Fibroblast of gingiva (primary cell): ENCODE results near the gene FHIP1A.
"Not testable (repeated sequence)": the region's sequence is repeated elsewhere in the genome, so short reads cannot be mapped to it uniquely, and the experiment has no call there.

Source experiments
- DNase-seq: peaks from one replicate; pipeline ENCODE4 v3.0.0-alpha.2; 2011; ENCODE audit warnings: low read depth

FHIP1A gene

GRCh38 chr4:151408630-151409469, at the start of gene FHIP1A:
TSS of gene FHIP1A (plus strand) at chr4:151409176. CDS start at chr4:151566260, 157,084 bp downstream.
- DNase-seq = peak; percentile 44

- DNase-seq = peak; percentile 9
Measured at GRCh38 chr4:151359576-151359975, 49.4 kb upstream of the FHIP1A start.

- no peak for DNase-seq
Measured at GRCh38 chr4:151361126-151361525, 47.9 kb upstream of the FHIP1A start.

DNA sequence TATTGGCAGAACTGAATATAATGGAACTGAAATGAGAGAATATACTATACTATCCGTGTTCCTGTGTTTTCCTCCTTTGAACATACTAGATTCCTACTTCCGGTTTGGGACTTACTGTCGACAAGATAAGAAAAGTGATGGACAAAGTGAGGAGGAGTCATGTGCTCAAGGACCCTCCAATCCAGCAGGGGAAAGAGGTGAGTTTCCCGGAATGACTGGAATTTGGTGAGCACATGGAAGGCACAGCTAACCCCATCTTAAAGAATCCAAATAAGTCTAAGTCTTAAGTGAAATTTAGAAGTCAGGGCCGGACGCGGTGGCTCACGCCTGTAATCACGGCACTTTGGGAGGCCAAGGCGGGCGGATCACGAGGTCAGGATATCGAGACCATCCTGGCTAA, 47.0 kb upstream of the FHIP1A start:
- no peak for DNase-seq

DNA sequence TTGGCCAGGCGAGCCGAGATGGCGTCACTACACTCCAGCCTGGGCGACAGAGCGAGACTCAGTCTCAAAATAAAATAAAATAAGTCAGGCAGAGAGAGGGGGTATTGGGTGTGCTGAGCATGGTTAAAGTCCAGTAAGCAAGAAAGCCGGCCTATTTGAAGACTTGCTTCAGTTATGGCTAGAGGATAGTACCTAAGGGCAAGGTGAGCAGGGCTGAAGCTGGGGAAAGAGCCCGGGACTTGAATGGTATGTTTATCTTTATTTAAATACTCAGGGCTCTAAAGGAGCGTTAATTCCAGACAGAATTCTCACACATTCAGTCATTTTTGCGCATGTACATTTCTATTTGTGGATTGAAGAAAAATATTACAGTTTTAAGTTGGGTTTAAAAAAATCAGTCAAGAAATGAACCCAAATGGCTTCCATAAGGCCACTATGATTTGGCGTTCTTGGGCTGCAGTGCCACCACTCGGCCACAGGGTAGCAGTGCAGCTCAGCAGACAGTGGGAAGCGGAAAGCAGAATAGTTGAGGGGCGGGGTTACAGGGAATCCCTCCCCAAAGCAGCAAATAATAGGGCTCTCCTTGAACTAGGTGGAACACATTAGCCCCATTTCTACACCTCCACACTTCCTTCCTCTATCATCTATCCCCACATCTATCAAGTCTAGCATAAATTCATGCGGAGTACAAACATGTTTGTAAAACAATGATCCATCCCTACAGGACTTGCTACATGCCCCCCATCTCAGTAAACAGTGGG, 46.4 kb upstream of the FHIP1A start:
- peak; percentile 75 for DNase-seq

- no peak for DNase-seq
Measured at GRCh38 chr4:151376540-151376939, 32.4 kb upstream of the FHIP1A start.

DNA sequence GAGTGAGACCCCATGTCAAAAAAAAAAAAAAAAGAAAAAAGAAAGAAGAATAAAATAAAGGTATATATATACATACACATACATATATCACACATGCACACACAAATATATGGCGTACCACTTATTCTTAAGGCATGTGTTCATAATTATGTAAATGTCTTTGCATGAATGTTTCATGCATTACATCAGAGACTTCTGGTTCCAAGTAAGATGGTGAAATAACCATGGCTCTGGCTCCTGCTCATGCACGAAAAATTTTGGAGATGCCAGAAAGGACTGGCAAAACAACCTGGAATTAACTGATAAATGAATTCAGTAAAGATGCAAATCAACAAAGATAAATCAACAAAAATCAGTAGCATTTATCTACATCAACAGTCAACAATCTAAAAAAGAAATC, 19.7 kb upstream of the FHIP1A start:
- peak; percentile 72 for DNase-seq

DNA sequence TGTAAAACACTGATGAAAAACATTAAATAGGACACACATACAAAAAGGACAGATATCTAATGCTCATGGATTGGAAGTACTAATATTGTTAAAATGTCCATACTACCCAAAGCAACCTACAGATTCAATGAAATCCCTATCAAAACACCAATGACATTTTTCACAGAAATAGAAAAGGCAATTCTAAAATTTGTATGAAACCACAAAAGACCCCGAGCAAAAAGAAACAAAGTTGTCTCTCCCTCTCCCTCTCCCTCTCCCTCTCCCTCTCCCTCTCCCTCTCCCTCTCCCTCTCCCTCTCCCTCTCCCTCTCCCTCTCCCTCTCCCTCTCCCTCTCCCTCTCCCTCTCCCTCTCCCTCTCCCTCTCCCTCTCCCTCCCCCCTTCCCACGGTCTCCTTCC, 19.2 kb upstream of the FHIP1A start:
- not testable (repeated sequence) for DNase-seq

DNA sequence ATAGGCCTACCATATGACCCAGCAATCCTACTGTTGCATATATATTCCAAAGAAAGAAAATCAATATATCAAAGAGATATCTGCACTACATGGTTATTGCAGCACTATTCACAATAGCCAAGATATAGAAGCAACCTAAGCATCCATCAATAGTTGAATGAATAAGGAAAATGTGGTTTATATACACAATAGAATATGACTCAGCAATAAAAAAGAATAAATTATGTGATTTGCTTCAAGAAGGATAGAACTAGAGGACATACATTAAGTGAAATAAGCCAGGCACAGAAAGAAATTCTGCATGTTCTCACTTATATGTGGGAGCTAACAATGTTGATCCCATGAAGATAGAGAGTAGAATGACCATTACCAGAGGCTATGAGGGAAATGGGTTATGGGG, 13.1 kb upstream of the FHIP1A start:
- DNase-seq = no peak

GRCh38 chr4:151400343-151400742, 8.6 kb upstream of the FHIP1A start:
- DNase-seq = no peak

DNA sequence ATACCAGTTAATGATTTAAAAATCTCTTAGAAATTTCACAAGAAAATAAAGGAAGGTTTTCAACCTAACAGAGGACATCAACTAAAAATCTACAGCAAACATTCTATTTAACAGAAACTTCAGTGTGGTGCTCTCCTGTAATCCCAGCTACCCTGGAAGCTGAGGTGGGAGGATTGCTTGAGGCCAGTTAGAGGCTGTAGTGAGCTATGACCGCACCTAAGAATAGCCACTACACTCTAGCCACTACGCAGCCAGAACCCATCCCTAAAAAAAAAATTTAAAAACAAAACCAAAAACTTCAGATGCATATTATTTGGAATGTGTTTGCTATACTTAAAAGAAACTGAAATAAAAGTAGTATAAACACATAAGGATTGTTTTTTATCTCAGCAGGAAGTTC, 7.2 kb upstream of the FHIP1A start:
- no peak for DNase-seq

- no peak for DNase-seq
Measured at GRCh38 chr4:151402145-151402865, 6.7 kb upstream of the FHIP1A start.

DNA sequence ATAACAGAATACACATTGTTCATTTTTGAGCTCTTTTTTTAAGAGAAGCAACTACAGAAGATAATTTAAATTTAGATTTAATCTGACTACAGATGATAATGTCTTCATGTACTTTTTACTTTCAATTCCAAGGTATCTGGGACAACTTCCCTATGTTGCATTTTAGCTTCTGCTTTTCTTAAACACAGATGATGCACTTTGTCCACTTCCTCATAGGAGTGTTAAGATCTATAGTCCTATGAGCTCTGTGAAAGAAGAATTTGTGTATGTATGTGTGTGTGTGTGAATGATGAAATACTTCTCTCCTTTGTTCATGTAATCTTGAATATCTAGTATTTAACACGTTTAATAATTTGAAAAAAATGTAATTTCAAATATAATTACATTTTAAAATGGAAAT, 5.3 kb upstream of the FHIP1A start:
- no peak for DNase-seq

DNA sequence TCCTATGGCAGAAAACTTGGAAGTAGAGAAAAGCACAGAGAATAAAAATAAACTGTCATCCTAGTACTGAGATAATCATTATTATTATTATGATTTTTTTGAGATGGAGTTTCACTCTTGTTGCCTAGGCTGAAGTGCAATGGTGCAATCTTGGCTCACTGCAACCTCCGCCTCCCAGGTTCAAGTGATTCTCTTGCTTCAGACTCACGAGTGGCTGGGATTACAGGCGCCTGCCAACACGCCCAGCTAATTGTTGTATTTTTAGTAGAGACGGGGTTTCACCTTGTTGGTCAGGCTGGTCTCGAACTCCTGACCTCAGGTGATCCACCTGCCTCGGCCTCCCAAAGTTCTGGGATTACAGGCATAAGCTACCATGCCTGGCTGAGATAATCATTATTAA, 4.2 kb upstream of the FHIP1A start:
- not testable (repeated sequence) for DNase-seq

GRCh38 chr4:151407018-151407417, 2.0 kb upstream of the FHIP1A start:
- DNase-seq = no peak

GRCh38 chr4:151407466-151408379, 1.3 kb upstream of the FHIP1A start:
- no peak for DNase-seq

DNA sequence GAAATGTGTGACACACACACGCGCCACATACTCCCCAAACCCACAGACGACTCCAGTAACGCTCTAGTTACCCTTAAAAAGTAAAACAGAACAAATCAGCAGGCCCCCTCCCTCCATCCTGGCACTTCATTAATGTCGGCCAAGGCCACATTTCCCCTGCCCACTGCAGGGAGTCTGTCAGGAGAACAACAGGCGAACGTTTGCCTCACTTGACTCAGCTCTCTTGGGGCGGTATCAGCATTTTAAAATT, 671 bp upstream of the FHIP1A start:
- DNase-seq = no peak

- DNase-seq = no peak
Measured at GRCh38 chr4:151409470-151410313, 716 bp downstream of the FHIP1A start.

DNA sequence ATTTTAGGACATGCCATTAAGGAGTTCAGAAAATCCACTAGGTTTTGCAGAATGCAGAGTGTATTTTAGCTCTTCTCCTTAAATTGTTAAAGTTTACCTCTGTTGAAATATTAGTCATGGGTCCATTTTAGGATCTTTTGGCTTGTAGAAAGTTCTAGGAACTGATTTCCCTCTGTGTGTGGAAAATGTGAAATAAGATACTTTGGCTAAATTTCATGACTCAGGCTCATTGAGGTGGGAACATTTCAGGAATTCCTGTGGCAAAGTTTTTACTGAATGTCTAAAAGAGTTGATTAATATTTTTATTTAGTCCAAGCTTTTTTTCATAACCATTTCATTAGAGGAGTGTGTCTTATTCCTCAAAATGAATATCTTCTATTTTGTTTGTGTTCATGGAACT, 7.0 kb downstream of the FHIP1A start:
- DNase-seq = peak; percentile 76

GRCh38 chr4:151417164-151417571, 8.2 kb downstream of the FHIP1A start:
- peak; percentile 34 for DNase-seq
